IMR-90 (cell line): ENCODE results near the gene POLD4. TPM values are rescaled to one million over a fixed set of nuclear protein-coding genes. Genes with fewer than 3 reads are reported as not detected.

Experiments used
- ATAC-seq: fragments of 200-7000 bp; cut with Tn5 transposase; 2 replicates; pipeline ENCODE4 v1.9.1; 2020; ENCODE audit warnings: low read depth, mild to moderate bottlenecking, moderate library complexity
- BruUV-seq: library from RNA; stranded (reverse); fragments of 400-500 nt; replicated peaks from 2 replicates; lab custom pipeline; 2021; lab: Mats Ljungman, UMichigan
- CTCF ChIA-PET: fragments of 300-600 bp; formaldehyde crosslinking; extraction: SDS; loops from one replicate; lab custom pipeline; 2021; ENCODE audit warnings: antibody characterized with exemption; lab: Yijun Ruan, JAX
- POLR2A ChIA-PET: fragments of 300-600 bp; sonication (Branson Sonifier 250); formaldehyde crosslinking; loops from one replicate; lab custom pipeline; 2022; ENCODE audit warnings: antibody characterized with exemption; ENCODE audit not compliant: unreplicated experiment; lab: Charles Lee
- DNase-seq: peaks from one replicate; pipeline ENCODE4 v3.0.0; 2013
- H2AFZ ChIP-seq: replicated peaks from 2 replicates; pipeline ENCODE3; 2013; ENCODE audit warnings: low read length, mild to moderate bottlenecking; ENCODE audit not compliant: poor library complexity
- H2AK5ac ChIP-seq: 2 replicates; pipeline ENCODE4 v1.6.1; 2013; ENCODE audit warnings: low read depth, low read length, inconsistent platforms
- H2AK9ac ChIP-seq: replicated peaks from 2 replicates; pipeline ENCODE3; 2013; ENCODE audit warnings: mild to moderate bottlenecking, low read depth, low read length, moderate library complexity; ENCODE audit not compliant: poor library complexity
- H2BK120ac ChIP-seq: 2 replicates; pipeline ENCODE4 v1.6.1; 2013; ENCODE audit warnings: low read depth, low read length, inconsistent platforms
- H2BK15ac ChIP-seq: 3 replicates; pipeline ENCODE4 v1.6.1; 2013; ENCODE audit warnings: low read depth, low read length, inconsistent platforms
- H2BK20ac ChIP-seq: 2 replicates; pipeline ENCODE4 v1.6.1; 2013; ENCODE audit warnings: low read depth, mild to moderate bottlenecking, inconsistent platforms, low read length, moderate library complexity
- H2BK5ac ChIP-seq: 2 replicates; pipeline ENCODE4 v1.6.1; 2013; ENCODE audit warnings: mild to moderate bottlenecking, low read depth, low read length, inconsistent platforms; ENCODE audit not compliant: poor library complexity, severe bottlenecking
- H3K14ac ChIP-seq: replicated peaks from 2 replicates; pipeline ENCODE4 v1.6.1; 2013; ENCODE audit warnings: low read depth, low read length, inconsistent platforms
- H3K18ac ChIP-seq: 2 replicates; pipeline ENCODE4 v1.6.1; 2013; ENCODE audit warnings: low read depth, low read length, control low read depth
- H3K23ac ChIP-seq: 2 replicates; pipeline ENCODE4 v1.6.1; 2013; ENCODE audit warnings: low read depth, low read length, inconsistent platforms
- H3K27ac ChIP-seq: 2 replicates; pipeline ENCODE4 v1.5.1; 2013; ENCODE audit warnings: mild to moderate bottlenecking, control low read depth, low read length; ENCODE audit not compliant: insufficient read depth
- H3K27me3 ChIP-seq: 2 replicates; pipeline ENCODE4 v1.6.1; 2013; ENCODE audit warnings: low read length; ENCODE audit not compliant: control insufficient read depth, insufficient read depth
- H3K36me3 ChIP-seq: 2 replicates; pipeline ENCODE4 v1.6.1; 2013; ENCODE audit warnings: low read length, mixed read lengths; ENCODE audit not compliant: control insufficient read depth, insufficient read depth
- H3K4ac ChIP-seq: 2 replicates; pipeline ENCODE4 v1.6.1; 2013; ENCODE audit warnings: low read depth, low read length, inconsistent platforms
- H3K4me1 ChIP-seq: 2 replicates; pipeline ENCODE4 v1.6.1; 2013; ENCODE audit warnings: low read length, mixed read lengths; ENCODE audit not compliant: control insufficient read depth, insufficient read depth
- H3K4me2 ChIP-seq: 2 replicates; pipeline ENCODE4 v1.6.1; 2013; ENCODE audit warnings: low read depth, mild to moderate bottlenecking, control low read depth, low read length, moderate library complexity
- H3K4me3 ChIP-seq: 2 replicates; pipeline ENCODE4 v1.5.1; 2013; ENCODE audit warnings: low read depth, mild to moderate bottlenecking, control low read depth, low read length, moderate library complexity; ENCODE audit not compliant: insufficient read depth
- H3K56ac ChIP-seq: 2 replicates; pipeline ENCODE4 v1.6.1; 2013; ENCODE audit warnings: low read length, inconsistent platforms; ENCODE audit not compliant: insufficient read depth; ENCODE audit errors: extremely low read depth
- H3K79me1 ChIP-seq, 2 experiments: 2 replicates each; pipeline ENCODE4 v1.6.1; 2013; ENCODE audit warnings: low read length in 2 of 2, inconsistent platforms in 1 of 2, low read depth in 1 of 2
- H3K9ac ChIP-seq: 2 replicates; pipeline ENCODE4 v1.6.1; 2013; ENCODE audit warnings: low read depth, low read length, control low read depth
- H3K9me1 ChIP-seq: 2 replicates; pipeline ENCODE4 v1.6.1; 2013; ENCODE audit warnings: low read length, inconsistent platforms; ENCODE audit not compliant: insufficient read depth
- H3K9me3 ChIP-seq: 2 replicates; pipeline ENCODE4 v1.6.1; 2013; ENCODE audit warnings: low read length; ENCODE audit not compliant: control insufficient read depth, insufficient read depth
- H4K20me1 ChIP-seq: 2 replicates; pipeline ENCODE4 v1.6.1; 2013; ENCODE audit warnings: low read length, inconsistent platforms; ENCODE audit not compliant: insufficient read depth
- H4K5ac ChIP-seq: 2 replicates; pipeline ENCODE4 v1.6.1; 2013; ENCODE audit warnings: mild to moderate bottlenecking, low read depth, low read length, control low read depth
- H4K8ac ChIP-seq, 2 experiments: 2 replicates each; pipeline ENCODE4 v1.6.1; 2013; ENCODE audit warnings: low read depth in 2 of 2, low read length in 2 of 2, control low read depth in 1 of 2, inconsistent platforms in 1 of 2
- H4K91ac ChIP-seq: 2 replicates; pipeline ENCODE4 v1.6.1; 2013; ENCODE audit warnings: low read depth, low read length, inconsistent platforms; ENCODE audit not compliant: insufficient read depth
- CEBPB ChIP-seq: IDR thresholded peaks from 2 replicates; pipeline ENCODE4 v1.6.1; 2012; ENCODE audit warnings: low read depth, low read length, improper control_type of control experiment
- CHD1 ChIP-seq: IDR thresholded peaks from 2 replicates; pipeline ENCODE4 v1.6.1; 2012; ENCODE audit warnings: low read depth, low read length, improper control_type of control experiment
- CTCF ChIP-seq: conservative IDR thresholded peaks from 2 replicates; pipeline ENCODE4 v1.5.1; 2012; ENCODE audit warnings: mild to moderate bottlenecking, low read depth, low read length, improper control_type of control experiment
- MAFK ChIP-seq: IDR thresholded peaks from 2 replicates; pipeline ENCODE4 v1.6.1; 2012; ENCODE audit warnings: low read depth, low read length, improper control_type of control experiment
- MAZ ChIP-seq: IDR thresholded peaks from 2 replicates; pipeline ENCODE4 v1.6.1; 2012; ENCODE audit warnings: low read depth, mild to moderate bottlenecking, low read length, improper control_type of control experiment, moderate library complexity, borderline replicate concordance
- MXI1 ChIP-seq: IDR thresholded peaks from 2 replicates; pipeline ENCODE4 v1.6.1; 2012; ENCODE audit warnings: low read depth, mild to moderate bottlenecking, low read length, moderate library complexity, borderline replicate concordance
- NFE2L2 ChIP-seq: fragments of 150-350 bp; IDR thresholded peaks from 2 replicates; pipeline ENCODE4 v1.6.1; 2016; ENCODE audit warnings: low read depth, mild to moderate bottlenecking, low read length
- RCOR1 ChIP-seq: IDR thresholded peaks from 2 replicates; pipeline ENCODE4 v1.6.1; 2012; ENCODE audit warnings: mild to moderate bottlenecking, low read length, improper control_type of control experiment; ENCODE audit not compliant: insufficient replicate concordance
- RFX5 ChIP-seq: IDR thresholded peaks from 2 replicates; pipeline ENCODE4 v1.8.0; 2012; ENCODE audit warnings: low read depth, mild to moderate bottlenecking, low read length, moderate library complexity
- USF2 ChIP-seq: fragments of 150-350 bp; IDR thresholded peaks from 2 replicates; pipeline ENCODE4 v1.6.1; 2017; ENCODE audit warnings: mild to moderate bottlenecking, antibody characterized with exemption, low read length, low read depth
- WGBS, 2 experiments: methylation state at CpG; one replicate each; pipeline versions ENCODE4 v1.1.5 to v1.1.7; 2013; ENCODE audit warnings: missing lambda C conversion rate in 2 of 2; ENCODE audit not compliant: insufficient read length in 1 of 2; ENCODE audit errors: extremely low coverage in 2 of 2; 5-methylcytosine and 5-hydroxymethylcytosine counted together
- dilution Hi-C: fragments of 300-500 bp; cut with HindIII; formaldehyde crosslinking; loops from one replicate; pipeline ENCODE4 v1.14.3; 2018; ENCODE audit warnings: low sequenced_read_pairs; ENCODE audit not compliant: unreplicated experiment
- in situ Hi-C: fragments of 300-500 bp; cut with MboI; formaldehyde crosslinking; loops from 3 replicates; pipeline ENCODE4 v1.14.3; 2019; ENCODE audit warnings: low sequenced_read_pairs, inconsistent platforms, mixed read lengths
- intact Hi-C: fragments of 100-400 bp; cut with micrococcal nuclease; formaldehyde crosslinking; loops from 2 replicates; pipeline ENCODE4 v1.10.0; 2022
- polyA plus RNA-seq, 3 experiments: library from polyadenylated mRNA; depleted of rRNA; stranded (reverse); fragments of >200 nt; gene quantifications; 2 replicates each; pipeline ENCODE4 v1.2.3, GENCODE V29; 2012; ENCODE audit warnings: low replicate concordance in 1 of 3
- total RNA-seq: library from RNA; depleted of rRNA; stranded (reverse); fragments of >200 nt; gene quantifications from 2 replicates; pipeline ENCODE4 v1.2.3, GENCODE V29; 2012
- TF ChIP-seq, protein P1 (sequence below): fragments of 150-350 bp; IDR thresholded peaks from 2 replicates; pipeline ENCODE4 v1.6.1; 2016; ENCODE audit warnings: low read depth, mild to moderate bottlenecking, low read length, moderate library complexity, borderline replicate concordance

Gene POLD4
- total and polyA plus RNA-seq, 2 of the 4 experiments (the other 2 are of a cell fraction) = 46.4 to 133 TPM

GRCh38 chr11:67398661-67399563 lies 45.6 kb upstream of the POLD4 start:
- Histone ChIP-seq H3K79me1 (peaks cover 17 to 35% of the 10 kb centered on the region in 2 experiments; a peak in 3 of 4 replicates), H3K27me3 (no peaks in the 10 kb centered on the region), H3K9ac (no peak overlapping the region), H3K4me2 (no peak overlapping the region), H4K20me1 (peaks cover 35% of the 10 kb centered on the region), H4K5ac (no peak overlapping the region), H3K4ac (no peak overlapping the region), H3K9me1 (no peaks in the 10 kb centered on the region), H3K23ac (no peak overlapping the region), H3K4me3 (no peak overlapping the region), H3K56ac (no peak overlapping the region), H4K91ac (no peak overlapping the region), H3K4me1 (peaks cover 13% of the 10 kb centered on the region), H3K27ac (no peak overlapping the region), H3K18ac (no peak overlapping the region), H2BK120ac (no peak overlapping the region), H3K9me3 (no peaks in the 10 kb centered on the region), H2BK15ac (no peak overlapping the region), H2BK20ac (no peak overlapping the region), H2AFZ (peak overlapping the region; percentile 14), H2AK5ac (no peak overlapping the region), H2BK5ac (no peak overlapping the region), H4K8ac (no peak overlapping the region), H2AK9ac (peak overlapping the region; percentile 44), H3K14ac (no peak overlapping the region), H3K36me3 (peaks cover 41% of the 10 kb centered on the region)
- ATAC-seq = no peak
- TSS peak; percentile 87 for BruUV-seq
- intact Hi-C loops (no loop called here), in situ Hi-C loops (no loop called here), dilution Hi-C loops (no loop called here)
- TF ChIP-seq MAFK (no peak), NFE2L2 (no peak), MXI1 (no peak), CTCF (no peak), CHD1 (no peak), CEBPB (no peak), RCOR1 (no peak), MAZ (no peak), USF2 (no peak), RFX5 (no peak)
- TF ChIP-seq, protein P1, sequence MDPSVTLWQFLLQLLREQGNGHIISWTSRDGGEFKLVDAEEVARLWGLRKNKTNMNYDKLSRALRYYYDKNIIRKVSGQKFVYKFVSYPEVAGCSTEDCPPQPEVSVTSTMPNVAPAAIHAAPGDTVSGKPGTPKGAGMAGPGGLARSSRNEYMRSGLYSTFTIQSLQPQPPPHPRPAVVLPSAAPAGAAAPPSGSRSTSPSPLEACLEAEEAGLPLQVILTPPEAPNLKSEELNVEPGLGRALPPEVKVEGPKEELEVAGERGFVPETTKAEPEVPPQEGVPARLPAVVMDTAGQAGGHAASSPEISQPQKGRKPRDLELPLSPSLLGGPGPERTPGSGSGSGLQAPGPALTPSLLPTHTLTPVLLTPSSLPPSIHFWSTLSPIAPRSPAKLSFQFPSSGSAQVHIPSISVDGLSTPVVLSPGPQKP = no peak
- ChIA-PET CTCF (no interaction called here), POLR2A (no interaction called here)
- DNase-seq = no peak
- 87% methylated on average over 16 of the region's 31 CpGs; no CpG with 5 or more reads in 1 of the 2 experiments for WGBS, 2 experiments
